HEK293 (cell line): ENCODE measurements around the gene OR13J1.

ENCODE experiments used
- CTCF ChIA-PET: fragments of 350-600 bp; formaldehyde crosslinking; extraction: SDS; loops from one replicate; lab custom pipeline; 2021; ENCODE audit warnings: antibody characterized with exemption; lab: Yijun Ruan, JAX
- POLR2A ChIA-PET: fragments of 300-600 bp; formaldehyde crosslinking; extraction: SDS; loops from one replicate; lab custom pipeline; 2020; ENCODE audit warnings: antibody characterized with exemption, inconsistent platforms; lab: Yijun Ruan, JAX
- H3K27ac ChIP-seq: fragments of 200-500 bp; sonication (Bioruptor generic); 2 replicates; pipeline ENCODE4 v1.5.1; 2014; ENCODE audit warnings: low read depth, low read length, control low read depth, inconsistent platforms; ENCODE audit errors: extremely low read depth
- H3K36me3 ChIP-seq, 2 experiments: fragments of 200-500 bp in 1 of 2; sonication (Bioruptor generic) in 1 of 2; 1 replicate in 1 of 2; 2 replicates in 1 of 2; pipeline ENCODE4 v1.5.1; 2014 to 2017; ENCODE audit warnings: inconsistent platforms in 2 of 2, low read length in 2 of 2; ENCODE audit not compliant: control insufficient read depth in 2 of 2, insufficient read depth in 1 of 2
- H3K4me1 ChIP-seq: fragments of 200-500 bp; sonication (Bioruptor generic); 2 replicates; pipeline ENCODE4 v1.5.1; 2014; ENCODE audit warnings: mild to moderate bottlenecking, low read length, inconsistent platforms; ENCODE audit not compliant: control insufficient read depth, insufficient read depth
- H3K4me3 ChIP-seq: 2 replicates; pipeline ENCODE4 v1.5.1; 2011; ENCODE audit warnings: low read depth, mild to moderate bottlenecking, control low read depth, low read length, moderate library complexity
- H3K9me3 ChIP-seq: fragments of 200-500 bp; sonication (Bioruptor generic); 2 replicates; pipeline ENCODE4 v1.5.1; 2014; ENCODE audit warnings: low read depth, low read length, inconsistent platforms; ENCODE audit not compliant: control insufficient read depth, insufficient read depth
- BCL11B ChIP-seq: fragments of 450-650 bp; formaldehyde crosslinking; IDR thresholded peaks from 2 replicates; pipeline ENCODE4 v1.5.1; 2016; ENCODE audit warnings: low read depth, missing biosample characterization, missing genetic modification characterization
- TRIM28 ChIP-seq: IDR thresholded peaks from 2 replicates; pipeline ENCODE4 v1.6.1; 2011; ENCODE audit warnings: low read length, control low read depth, borderline replicate concordance
- WT1 ChIP-seq: fragments of 450-650 bp; formaldehyde crosslinking; IDR thresholded peaks from 2 replicates; pipeline ENCODE4 v1.5.1; 2016; ENCODE audit warnings: missing biosample characterization, missing genetic modification characterization
- ZFP69B ChIP-seq: fragments of 450-650 bp; formaldehyde crosslinking; IDR thresholded peaks from 2 replicates; pipeline ENCODE4 v1.5.1; 2016; ENCODE audit warnings: missing biosample characterization, missing genetic modification characterization
- ZNF146 ChIP-seq: fragments of 450-650 bp; formaldehyde crosslinking; IDR thresholded peaks from 2 replicates; pipeline ENCODE4 v1.5.1; 2016; ENCODE audit warnings: missing biosample characterization, missing genetic modification characterization
- ZNF16 ChIP-seq: fragments of 450-650 bp; formaldehyde crosslinking; IDR thresholded peaks from 2 replicates; pipeline ENCODE4 v1.5.1; 2016; ENCODE audit warnings: low read depth, missing biosample characterization, missing genetic modification characterization
- ZNF211 ChIP-seq: fragments of 450-650 bp; formaldehyde crosslinking; IDR thresholded peaks from 2 replicates; pipeline ENCODE4 v1.5.1; 2016; ENCODE audit warnings: low read depth, missing biosample characterization, missing genetic modification characterization
- ZNF214 ChIP-seq: fragments of 450-650 bp; formaldehyde crosslinking; IDR thresholded peaks from 2 replicates; pipeline ENCODE4 v1.5.1; 2017; ENCODE audit warnings: missing biosample characterization, mild to moderate bottlenecking, missing genetic modification characterization, borderline replicate concordance
- ZNF37A ChIP-seq: fragments of 450-650 bp; IDR thresholded peaks from 2 replicates; pipeline ENCODE4 v1.5.1; 2018; ENCODE audit warnings: missing biosample characterization, missing genetic modification characterization
- ZNF404 ChIP-seq: fragments of 450-650 bp; formaldehyde crosslinking; IDR thresholded peaks from 2 replicates; pipeline ENCODE4 v1.5.1; 2017; ENCODE audit warnings: missing biosample characterization, missing genetic modification characterization
- ZNF558 ChIP-seq: fragments of 450-650 bp; formaldehyde crosslinking; IDR thresholded peaks from 2 replicates; pipeline ENCODE4 v1.5.1; 2016; ENCODE audit warnings: missing biosample characterization, missing genetic modification characterization
- ZNF707 ChIP-seq: fragments of 450-650 bp; formaldehyde crosslinking; IDR thresholded peaks from 2 replicates; pipeline ENCODE4 v1.5.1; 2016; ENCODE audit warnings: missing biosample characterization, missing genetic modification characterization
- TF ChIP-seq, protein P1 (sequence below): fragments of 450-650 bp; formaldehyde crosslinking; IDR thresholded peaks from 2 replicates; pipeline ENCODE4 v1.5.1; 2017; ENCODE audit warnings: missing biosample characterization, missing genetic modification characterization
- TF ChIP-seq, protein P2 (sequence below): fragments of 450-650 bp; formaldehyde crosslinking; IDR thresholded peaks from 2 replicates; pipeline ENCODE4 v1.5.1; 2016; ENCODE audit warnings: missing biosample characterization, missing genetic modification characterization
- TF ChIP-seq, protein P3 (sequence below): fragments of 450-650 bp; formaldehyde crosslinking; IDR thresholded peaks from 2 replicates; pipeline ENCODE4 v1.5.1; 2017; ENCODE audit warnings: missing biosample characterization, mild to moderate bottlenecking, missing genetic modification characterization, moderate library complexity
- TF ChIP-seq, protein P4 (sequence below): fragments of 450-650 bp; formaldehyde crosslinking; IDR thresholded peaks from 2 replicates; pipeline ENCODE4 v1.5.1; 2016; ENCODE audit warnings: missing biosample characterization, missing genetic modification characterization, borderline replicate concordance

The OR13J1 gene

DNA sequence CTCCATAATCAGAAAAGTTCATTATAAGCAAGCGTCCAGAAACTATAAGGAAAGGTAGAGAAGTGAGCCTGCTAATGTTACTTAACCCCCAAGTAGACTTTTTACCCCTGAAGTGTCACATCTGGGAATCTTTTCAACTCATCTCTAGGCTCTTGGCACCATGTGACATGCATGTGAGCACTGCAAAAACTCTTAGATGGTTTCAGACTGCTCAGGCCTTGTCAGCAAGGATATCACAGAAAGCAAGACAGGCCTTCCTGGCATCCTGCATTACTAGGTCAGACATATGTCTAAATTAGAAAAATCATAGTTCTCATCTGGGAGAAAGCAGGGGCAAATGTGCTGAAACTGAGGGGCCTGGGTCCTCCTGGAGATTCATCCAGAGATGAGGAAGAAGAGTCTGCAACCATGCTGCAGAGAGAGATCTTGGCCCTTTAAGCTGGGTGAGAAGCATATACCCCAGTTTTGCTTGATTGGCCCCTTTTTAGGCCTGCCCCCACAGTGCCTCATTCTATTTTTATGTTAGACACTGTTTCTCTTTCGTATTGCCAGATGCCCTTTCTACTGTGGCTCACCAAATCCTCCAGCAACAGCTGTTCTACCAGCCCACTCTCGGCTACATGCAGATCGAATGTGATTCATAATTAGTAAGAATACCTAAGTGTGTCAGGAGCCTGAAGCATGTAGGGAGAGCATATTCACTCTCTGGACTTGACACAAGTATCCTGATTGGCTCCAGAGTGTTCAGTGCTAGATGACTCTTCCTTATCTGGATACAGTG is 22.2 kb downstream of the OR13J1 start:
- TF ChIP-seq TRIM28, result no peak
- TF ChIP-seq, protein P1, sequence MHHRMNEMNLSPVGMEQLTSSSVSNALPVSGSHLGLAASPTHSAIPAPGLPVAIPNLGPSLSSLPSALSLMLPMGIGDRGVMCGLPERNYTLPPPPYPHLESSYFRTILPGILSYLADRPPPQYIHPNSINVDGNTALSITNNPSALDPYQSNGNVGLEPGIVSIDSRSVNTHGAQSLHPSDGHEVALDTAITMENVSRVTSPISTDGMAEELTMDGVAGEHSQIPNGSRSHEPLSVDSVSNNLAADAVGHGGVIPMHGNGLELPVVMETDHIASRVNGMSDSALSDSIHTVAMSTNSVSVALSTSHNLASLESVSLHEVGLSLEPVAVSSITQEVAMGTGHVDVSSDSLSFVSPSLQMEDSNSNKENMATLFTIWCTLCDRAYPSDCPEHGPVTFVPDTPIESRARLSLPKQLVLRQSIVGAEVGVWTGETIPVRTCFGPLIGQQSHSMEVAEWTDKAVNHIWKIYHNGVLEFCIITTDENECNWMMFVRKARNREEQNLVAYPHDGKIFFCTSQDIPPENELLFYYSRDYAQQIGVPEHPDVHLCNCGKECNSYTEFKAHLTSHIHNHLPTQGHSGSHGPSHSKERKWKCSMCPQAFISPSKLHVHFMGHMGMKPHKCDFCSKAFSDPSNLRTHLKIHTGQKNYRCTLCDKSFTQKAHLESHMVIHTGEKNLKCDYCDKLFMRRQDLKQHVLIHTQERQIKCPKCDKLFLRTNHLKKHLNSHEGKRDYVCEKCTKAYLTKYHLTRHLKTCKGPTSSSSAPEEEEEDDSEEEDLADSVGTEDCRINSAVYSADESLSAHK (tag by site-specific recombination), result no peak
- no peak for TF ChIP-seq ZNF214 (tag by site-specific recombination)
- TF ChIP-seq ZNF404 (tag by site-specific recombination), result no peak
- TF ChIP-seq ZNF16 (tag by site-specific recombination), result no peak
- TF ChIP-seq ZNF211 (tag by site-specific recombination), result no peak
- no peak for TF ChIP-seq ZNF37A
- TF ChIP-seq, protein P2, sequence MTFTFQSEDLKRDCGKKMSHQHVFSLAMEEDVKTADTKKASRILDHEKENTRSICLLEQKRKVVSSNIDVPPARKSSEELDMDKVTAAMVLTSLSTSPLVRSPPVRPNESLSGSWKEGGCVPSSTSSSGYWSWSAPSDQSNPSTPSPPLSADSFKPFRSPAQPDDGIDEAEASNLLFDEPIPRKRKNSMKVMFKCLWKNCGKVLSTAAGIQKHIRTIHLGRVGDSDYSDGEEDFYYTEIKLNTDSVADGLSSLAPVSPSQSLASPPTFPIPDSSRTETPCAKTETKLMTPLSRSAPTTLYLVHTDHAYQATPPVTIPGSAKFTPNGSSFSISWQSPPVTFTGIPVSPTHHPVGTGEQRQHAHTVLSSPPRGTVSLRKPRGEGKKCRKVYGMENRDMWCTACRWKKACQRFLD (tag by site-specific recombination), result no peak
- TF ChIP-seq ZFP69B, result no peak
- TF ChIP-seq WT1, result no peak
- TF ChIP-seq ZNF558 (tag by site-specific recombination), result no peak
- TF ChIP-seq, protein P3, sequence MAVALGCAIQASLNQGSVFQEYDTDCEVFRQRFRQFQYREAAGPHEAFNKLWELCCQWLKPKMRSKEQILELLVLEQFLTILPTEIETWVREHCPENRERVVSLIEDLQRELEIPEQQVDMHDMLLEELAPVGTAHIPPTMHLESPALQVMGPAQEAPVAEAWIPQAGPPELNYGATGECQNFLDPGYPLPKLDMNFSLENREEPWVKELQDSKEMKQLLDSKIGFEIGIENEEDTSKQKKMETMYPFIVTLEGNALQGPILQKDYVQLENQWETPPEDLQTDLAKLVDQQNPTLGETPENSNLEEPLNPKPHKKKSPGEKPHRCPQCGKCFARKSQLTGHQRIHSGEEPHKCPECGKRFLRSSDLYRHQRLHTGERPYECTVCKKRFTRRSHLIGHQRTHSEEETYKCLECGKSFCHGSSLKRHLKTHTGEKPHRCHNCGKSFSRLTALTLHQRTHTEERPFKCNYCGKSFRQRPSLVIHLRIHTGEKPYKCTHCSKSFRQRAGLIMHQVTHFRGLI (tag by site-specific recombination), result no peak
- no peak for TF ChIP-seq ZNF146 (tag by site-specific recombination)
- TF ChIP-seq, protein P4, sequence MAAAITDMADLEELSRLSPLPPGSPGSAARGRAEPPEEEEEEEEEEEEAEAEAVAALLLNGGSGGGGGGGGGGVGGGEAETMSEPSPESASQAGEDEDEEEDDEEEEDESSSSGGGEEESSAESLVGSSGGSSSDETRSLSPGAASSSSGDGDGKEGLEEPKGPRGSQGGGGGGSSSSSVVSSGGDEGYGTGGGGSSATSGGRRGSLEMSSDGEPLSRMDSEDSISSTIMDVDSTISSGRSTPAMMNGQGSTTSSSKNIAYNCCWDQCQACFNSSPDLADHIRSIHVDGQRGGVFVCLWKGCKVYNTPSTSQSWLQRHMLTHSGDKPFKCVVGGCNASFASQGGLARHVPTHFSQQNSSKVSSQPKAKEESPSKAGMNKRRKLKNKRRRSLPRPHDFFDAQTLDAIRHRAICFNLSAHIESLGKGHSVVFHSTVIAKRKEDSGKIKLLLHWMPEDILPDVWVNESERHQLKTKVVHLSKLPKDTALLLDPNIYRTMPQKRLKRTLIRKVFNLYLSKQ (tag by site-specific recombination), result no peak
- TF ChIP-seq BCL11B (tag by site-specific recombination), result no peak
- no peak for TF ChIP-seq ZNF707
- Histone ChIP-seq H3K27ac (no peak overlapping the region), H3K4me1 (no peaks in the 10 kb centered on the region), H3K4me3 (no peak overlapping the region), H3K36me3 (peaks cover 0 to 27% of the 10 kb centered on the region in 2 experiments; a peak in 1 of 3 replicates), H3K9me3 (no peaks in the 10 kb centered on the region)
- POLR2A ChIA-PET, result interaction anchor here (0.6 kb wide), 1 partner anchor 49 kb away, joined by 3 read pairs; no protein-coding TSS in a partner anchor
- CTCF ChIA-PET, result interaction anchor here (0.7 to 1.6 kb wide), 3 partner anchors 34 to 55 kb away, joined by 3 to 4 read pairs (median 3); no protein-coding TSS in a partner anchor
